Measurements from ENCODE around the gene PLAU.
"Not testable (repeated sequence)": the region's sequence is repeated elsewhere in the genome, so short reads cannot be mapped to it uniquely, and the experiment has no call there.

Gene PLAU

DNA sequence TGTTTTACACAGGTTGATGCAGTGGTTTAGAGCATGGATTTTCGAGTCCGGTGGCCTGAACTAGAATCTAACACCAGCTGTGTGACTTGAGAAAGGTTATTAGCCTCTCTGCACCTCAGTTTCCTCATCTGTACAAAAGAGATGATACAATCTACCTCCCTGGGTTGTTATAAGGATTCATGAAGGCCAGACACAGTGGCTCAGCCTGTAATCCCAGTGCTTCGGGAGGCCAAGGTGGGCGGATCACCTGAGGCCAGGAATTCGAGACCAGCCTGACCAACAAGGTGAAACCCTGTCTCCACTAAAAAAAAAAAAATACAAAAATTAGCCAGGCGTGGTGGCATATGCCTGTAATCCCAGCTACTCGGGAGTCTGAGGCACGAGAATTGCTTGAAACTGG lies 8.5 kb downstream of the PLAU start:
- not testable (repeated sequence) for DNase-seq (ENCODE audit: low read depth in 2 of 2, low spot score in 1 of 2)

- no peak for DNase-seq (ENCODE audit: low read depth in 2 of 2, low spot score in 1 of 2)
Observed at GRCh38 chr10:73920089-73920488, 9.2 kb downstream of the PLAU start.

DNA sequence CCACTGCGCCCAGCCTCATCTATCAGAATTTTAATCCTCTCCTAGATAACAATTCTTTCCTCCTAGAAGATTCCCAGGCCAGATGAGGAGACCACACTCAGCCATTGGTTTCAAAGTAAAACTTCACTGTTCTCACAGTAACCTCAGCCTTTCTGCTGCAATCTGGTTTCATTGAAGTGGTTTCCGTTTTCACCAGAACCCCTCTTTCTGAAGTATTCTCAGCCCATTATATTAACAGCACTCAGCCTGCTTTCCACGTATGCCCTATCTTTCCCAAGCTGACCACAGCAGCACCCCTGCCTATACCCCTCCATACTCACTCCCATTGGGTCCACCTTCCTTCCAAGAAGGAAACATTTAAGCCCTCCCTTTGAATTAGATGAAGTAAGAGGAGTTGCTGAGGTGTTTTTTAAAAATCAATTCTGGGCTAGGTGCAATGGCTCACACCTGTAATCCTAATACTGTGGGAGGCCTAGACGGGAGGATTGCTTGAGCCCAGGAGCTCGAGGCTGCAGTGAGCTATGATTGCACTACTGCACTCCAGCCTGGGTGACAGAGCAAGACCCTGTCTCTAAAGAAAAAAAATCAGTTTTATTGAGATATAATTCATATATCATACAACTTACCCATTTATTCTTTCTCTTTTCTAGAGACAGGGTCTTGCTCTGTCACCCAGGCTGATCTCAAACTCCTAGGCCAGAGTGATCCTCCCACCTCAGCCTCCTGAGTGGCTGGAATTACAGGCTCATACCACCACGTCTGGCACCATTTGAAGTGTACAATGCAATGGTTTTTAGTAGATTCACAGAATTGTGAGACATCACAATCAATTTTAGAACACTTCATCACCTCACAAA lies 11.3 kb downstream of the PLAU start:
- no peak for DNase-seq (ENCODE audit: low read depth in 2 of 2, low spot score in 1 of 2)

GRCh38 chr10:73922864-73923133 lies 11.9 kb downstream of the PLAU start:
- DNase-seq (ENCODE audit: low read depth in 2 of 2, low spot score in 1 of 2) = no peak

GRCh38 chr10:73923935-73924598 lies 13.1 kb downstream of the PLAU start:
- no peak for DNase-seq (ENCODE audit: low read depth in 2 of 2, low spot score in 1 of 2)

DNA sequence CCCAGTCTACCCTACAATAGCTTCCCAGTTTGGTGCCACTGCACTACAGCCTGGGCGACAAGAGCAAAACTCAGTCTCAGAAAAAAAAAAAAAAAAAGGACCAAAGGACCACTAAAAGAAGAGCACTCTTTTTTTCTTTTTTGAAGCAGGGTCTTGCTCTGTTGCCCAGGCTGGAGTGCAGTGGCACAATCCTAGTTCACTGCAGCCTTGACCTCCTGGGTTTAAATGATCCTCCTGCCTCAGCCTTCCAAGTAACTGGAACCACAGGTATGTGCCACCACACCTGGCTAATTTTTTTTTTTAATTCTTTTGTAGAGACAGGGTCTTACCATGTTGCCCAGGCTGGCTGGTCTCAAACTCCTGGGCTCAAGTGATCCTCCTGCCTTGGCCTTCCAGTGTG lies 14.0 kb downstream of the PLAU start:
- no peak for DNase-seq (ENCODE audit: low read depth in 2 of 2, low spot score in 1 of 2)

DNA sequence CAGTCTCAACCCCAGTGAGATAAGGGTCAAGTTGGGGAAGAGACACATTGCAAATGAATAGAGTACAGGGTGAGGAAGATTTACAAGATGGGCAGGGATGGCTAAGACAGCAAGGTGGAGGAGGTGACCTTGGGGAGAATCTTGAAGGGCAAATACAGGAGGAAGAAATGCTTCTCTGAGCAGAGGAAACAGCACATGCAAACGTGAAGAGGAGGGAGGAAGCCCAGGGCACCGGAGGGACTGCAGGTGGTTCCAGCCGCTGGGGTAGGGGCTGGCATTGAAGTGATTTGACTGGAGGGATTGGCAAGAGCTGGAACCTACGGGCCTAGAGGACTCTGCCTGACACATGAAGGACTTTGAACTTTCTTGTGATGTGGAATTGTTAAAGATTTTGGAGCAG lies 14.6 kb downstream of the PLAU start:
- no peak for DNase-seq (ENCODE audit: low read depth in 2 of 2, low spot score in 1 of 2)

DNA sequence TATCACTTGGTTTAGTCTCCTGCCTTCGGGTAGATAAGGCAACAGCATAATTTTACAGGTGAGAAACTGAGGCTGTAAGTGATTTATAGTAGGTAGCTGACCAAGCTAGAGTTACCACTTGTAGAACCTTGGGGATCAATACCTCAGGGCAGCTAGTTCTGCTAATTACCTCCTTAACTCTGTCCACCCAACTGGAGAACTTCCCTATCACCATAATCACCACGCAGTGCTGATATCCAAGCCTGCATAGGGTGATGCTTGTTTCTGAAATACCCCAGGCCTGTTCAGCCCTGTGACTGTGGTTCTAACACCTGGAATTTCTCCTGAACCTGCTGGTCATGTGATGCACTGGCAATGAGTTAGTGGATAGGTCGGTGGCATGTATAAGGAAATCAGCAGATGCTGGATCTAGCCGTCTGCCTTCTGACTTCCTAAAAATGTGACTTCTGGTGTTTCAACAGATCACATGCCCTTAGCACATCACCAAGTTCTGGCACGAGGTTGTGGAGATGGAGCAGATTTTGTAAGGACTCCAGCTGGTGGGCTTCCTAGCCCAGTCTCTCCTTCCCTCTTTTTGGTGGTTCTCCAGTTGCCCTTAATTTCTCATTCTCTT lies 15.3 kb downstream of the PLAU start:
- no peak for DNase-seq (ENCODE audit: low read depth in 2 of 2, low spot score in 1 of 2)

DNA sequence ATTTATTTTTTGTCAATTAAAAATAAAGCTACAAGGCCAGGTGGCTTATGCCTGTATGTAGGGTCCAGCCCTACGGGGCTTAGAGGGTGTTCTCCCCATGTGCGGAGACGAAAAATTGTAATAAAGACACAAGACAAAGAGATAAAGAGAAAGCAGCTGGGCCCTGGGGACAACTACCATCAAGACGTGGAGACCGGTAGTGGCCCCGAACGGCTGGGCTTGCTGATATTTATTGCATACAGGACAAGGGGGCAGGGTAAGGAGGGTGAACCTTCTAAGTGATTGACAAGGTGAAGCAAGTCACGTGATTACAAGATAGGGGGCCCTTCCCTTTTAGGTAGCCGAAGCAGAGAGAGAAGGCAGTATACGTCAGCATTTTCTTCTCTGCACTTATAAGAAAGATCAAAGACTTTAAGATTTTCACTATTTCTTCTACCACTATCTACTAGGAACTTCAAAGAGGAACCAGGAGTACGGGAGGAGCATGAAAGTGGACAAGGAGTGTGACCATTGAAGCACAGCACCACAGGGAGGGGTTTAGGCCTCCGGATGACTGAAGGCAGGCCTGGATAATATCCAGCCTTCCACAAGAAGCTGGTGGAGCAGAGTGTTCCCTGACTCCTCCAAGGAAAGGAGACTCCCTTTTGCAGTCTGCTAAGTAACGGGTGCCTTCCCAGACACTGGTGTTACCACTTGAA lies 19.8 kb downstream of the PLAU start:
- DNase-seq (ENCODE audit: low read depth in 2 of 2, low spot score in 1 of 2) = not testable (repeated sequence)

- DNase-seq (ENCODE audit: low read depth in 2 of 2, low spot score in 1 of 2) = no peak
Observed at GRCh38 chr10:73931767-73932619, 21.1 kb downstream of the PLAU start.

GRCh38 chr10:73932620-73933112 lies 21.7 kb downstream of the PLAU start:
- no peak for DNase-seq (ENCODE audit: low read depth in 2 of 2, low spot score in 1 of 2)

DNA sequence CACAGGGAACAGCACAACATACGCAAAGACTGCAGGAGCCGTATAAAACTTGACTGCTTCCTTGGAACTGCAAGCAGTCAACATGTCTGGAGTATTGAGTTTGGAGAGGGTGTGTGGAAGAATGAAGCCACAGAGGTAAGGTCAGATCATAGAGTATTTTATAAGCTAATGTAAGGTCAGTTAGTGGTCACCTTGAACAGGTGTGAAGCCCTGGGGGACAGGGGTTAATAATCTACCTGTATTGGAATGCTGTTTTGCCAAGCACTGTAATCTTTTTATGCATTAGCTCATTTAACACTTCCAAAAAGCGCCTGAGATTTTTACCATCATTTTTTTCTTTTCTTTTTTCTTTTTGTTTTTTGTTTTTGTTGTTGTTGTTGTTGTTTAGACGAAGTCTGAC lies 23.1 kb downstream of the PLAU start:
- no peak for DNase-seq (ENCODE audit: low read depth in 2 of 2, low spot score in 1 of 2)

DNA sequence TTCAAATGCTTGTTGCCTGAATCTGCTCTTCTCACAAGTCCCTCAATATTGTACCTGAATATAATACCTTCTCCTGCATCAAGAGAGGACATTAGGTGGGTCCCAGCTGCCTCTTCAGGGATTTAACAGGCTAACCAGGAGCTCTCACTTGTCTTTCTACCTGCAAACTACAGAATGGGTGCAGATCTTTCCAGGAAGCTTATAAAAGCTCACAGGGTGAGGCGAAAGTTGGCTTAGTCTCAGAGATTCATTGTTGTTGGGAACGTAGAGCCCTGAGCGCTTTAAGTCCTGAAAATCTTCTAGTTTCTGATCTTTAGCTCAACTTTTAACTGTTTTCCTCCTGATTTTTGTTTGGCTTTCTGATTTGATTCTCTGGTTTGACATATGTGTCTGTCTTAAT lies 25.0 kb downstream of the PLAU start:
- no peak for DNase-seq (ENCODE audit: low read depth in 2 of 2, low spot score in 1 of 2)

GRCh38 chr10:73937333-73938043 lies 26.6 kb downstream of the PLAU start:
- no peak for DNase-seq (ENCODE audit: low read depth in 2 of 2, low spot score in 1 of 2)

DNA sequence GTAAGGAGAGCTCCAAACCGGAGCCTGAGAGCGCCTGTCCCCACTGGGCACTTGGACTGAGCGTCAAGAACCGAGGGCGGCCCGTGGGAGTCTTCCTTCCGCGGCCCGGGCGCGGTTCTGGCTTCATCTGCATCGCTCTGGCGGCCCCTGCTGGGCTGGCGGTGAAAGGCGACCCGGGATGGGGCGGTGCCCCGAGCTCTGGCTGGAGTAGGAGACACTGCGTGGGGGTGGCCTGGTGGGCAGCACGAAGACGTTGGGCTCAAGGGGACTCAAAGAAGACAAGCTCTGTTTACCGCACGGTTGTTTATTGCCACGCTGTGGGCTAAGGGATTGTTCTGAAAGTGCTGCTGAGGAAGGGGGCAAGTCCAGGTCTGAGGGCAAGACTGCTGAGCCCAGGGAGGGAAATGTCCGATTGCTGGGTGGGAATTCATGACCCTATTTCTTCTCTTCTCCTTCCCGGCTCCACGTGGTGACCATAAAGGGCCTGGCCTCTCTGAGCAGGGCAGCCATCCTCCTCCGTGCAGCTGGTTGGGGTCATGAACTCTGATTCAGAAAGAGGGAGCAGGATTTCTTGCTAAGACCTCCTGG lies 29.8 kb downstream of the PLAU start:
- peak; percentile 67 to 77 for DNase-seq (ENCODE audit: low read depth in 2 of 2, low spot score in 1 of 2)

GRCh38 chr10:73941300-73941699 lies 30.4 kb downstream of the PLAU start:
- DNase-seq (ENCODE audit: low read depth in 2 of 2, low spot score in 1 of 2) = no peak

DNA sequence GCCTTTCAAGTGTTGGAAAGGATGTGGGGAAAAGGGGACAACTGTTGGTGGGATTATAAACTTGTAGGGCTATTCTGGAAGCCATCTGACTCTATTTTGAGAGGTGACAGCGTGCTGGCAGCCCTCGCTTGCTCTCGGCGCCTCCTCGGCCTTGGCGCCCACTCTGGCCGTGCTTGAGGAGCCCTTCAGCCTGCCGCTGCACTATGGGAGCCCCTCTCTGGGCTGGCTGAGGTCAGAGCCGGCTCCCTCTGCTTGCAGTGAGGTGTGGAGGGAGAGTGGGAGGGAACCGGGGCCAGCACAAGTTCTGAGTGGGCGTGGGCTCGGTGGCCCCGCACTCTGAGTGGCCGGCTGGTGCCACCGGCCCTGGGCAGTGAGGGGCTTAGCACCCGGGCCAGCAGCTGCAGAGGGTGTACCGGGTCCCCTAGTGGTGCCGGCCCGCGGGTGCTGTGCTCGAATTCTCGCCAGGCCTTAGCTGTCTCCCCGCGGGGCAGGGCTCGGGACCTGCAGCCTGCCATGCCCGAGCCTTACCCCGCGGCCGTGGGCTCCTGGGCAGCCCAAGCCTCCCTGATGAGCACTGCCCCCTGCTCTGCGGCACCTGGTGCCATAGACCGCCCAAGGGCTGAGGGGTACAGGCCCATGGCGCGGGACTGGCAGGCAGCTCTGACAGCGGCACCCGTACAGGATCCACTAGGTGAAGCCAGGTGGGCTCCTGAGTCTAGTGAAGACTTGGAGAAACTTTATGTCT lies 33.6 kb downstream of the PLAU start:
- DNase-seq (ENCODE audit: low read depth in 2 of 2, low spot score in 1 of 2) = no peak

DNA sequence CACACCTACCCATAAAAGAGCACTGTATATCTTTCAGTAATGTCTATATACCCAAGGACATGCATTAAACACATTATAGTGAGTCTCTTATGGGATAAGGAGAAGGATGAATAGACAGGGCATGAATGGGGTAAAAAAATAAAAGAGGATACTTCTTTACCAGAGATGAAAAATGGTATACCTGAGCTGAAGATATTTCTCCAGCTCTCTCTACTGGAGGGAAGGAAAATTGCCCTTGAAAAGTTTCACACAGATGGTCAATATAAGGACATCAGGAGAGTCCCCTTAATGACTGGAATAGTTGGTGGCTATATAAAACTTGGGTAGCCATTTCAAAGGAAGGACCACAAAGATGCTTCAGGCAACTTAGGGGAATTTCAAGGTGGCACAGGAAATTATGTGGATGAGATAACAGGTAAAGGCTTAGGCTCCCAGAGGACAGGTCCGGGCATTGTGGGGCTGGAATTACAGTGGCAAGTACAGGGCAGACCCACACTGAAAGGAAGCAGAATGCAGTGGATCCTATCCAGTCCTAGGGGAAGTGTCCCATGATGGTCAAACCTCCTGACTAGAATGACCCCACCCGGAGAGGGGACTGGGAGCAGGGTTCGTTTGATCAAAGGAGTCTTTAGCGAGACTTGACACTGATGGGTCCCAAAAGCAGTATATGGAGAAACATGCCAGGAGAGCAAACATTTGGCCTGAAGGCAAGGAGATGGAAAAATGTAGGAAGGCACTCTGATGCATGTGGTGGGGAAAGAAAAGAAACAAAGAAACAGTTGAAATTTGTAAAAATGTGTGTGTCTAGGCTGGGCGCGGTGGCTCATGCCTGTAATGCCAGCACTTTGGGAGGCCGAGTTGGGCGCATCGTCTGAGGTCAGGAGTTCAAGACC lies 35.6 kb downstream of the PLAU start:
- DNase-seq (ENCODE audit: low read depth in 2 of 2, low spot score in 1 of 2) = no peak

All from stimulated activated CD8-positive, alpha-beta memory T cell treated with anti-CD3 and anti-CD28 coated beads, Interleukin-4, amount 100 ng/mL, for 1 hour (primary cell).